GM03348 (cell line): ENCODE data around the gene MYO1C.
A peak's percentile ranks its signal among the peaks of the same experiment; 100 is the strongest.
"Not testable (repeated sequence)": the region's sequence is repeated elsewhere in the genome, so short reads cannot be mapped to it uniquely, and the experiment has no call there.

Experiments
- DNase-seq: peaks from one replicate; pipeline ENCODE4 v3.0.0; 2012; ENCODE audit warnings: low spot score

Gene MYO1C

DNA sequence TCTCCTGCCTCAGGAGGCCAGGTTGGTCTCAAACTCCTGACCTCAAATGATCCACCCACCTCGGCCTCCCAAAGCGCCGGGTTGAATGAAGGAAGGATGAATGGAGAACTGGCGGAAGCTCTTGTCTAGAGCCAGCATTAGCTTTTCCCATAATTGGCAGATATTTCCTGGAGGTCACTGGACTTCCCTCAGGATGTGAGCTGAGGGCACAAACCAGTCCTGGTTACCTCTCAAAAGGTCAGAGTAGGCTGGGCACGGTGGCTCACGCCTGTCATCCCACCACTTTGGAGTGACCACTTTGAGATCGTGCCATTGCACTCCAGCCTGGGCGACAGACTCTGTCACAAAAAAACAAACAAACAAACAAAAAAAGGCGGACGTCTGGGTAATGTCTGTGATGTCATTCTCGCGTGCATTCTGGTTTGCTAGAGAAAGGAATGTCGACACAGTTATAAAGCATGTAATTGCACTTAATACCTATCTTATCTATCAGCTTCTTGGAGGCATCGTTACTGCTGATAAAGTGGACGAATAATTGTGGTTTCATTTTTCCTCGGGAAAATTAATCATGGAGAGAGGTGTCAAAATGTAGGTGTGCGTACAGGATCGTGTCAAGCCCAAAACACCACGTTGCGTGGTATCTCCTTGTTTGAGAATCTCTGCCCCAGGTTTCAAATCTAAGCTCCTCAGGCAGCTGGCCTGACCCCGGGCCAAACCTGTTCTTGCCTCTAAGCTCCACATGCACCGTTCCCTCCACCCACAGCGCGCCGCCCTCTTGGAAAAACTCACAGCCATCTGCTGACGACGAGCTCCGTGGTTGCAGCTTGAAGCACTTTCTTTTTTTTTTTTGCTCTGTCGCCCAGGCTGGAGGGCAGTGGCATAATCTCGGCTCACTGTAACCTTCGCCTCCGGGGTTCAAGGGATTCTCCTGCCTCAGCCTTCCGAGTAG, 30.0 kb downstream of the MYO1C start:
- DNase-seq = no peak

DNA sequence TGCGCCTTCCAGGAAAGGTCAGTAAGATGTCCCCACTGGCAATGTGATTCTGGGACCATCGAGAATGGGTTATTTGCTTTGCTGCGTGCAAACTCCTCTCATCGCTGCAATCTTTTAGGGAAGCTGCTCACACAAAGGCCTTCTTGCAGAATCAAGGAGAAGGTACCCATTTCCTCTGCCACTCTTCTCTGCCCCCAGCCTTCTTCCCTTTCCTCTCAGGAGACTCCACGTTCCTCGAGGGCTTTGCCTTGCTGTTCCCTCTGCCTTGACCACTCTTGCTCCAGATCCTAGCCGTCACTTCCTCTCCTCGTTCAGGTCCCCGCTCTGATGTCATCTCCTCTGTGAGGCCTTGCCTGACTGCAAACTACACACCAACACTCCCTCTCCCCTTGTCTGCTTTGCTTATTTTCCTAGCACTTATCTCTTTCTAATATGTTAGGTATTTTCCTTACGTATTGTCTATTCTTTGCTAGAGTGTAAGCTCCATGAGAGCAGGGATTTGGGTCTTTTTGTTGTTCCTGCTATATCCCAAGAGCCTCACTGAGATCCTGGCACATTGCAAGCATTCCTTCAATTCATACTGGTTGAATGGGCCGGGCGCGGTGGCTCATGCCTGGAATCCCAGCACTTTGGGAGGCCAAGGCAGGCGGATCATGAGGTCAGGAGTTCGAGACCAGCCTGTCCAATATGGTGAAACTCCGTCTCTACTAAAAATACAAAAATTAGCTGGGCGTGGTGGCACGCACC, 31.1 kb downstream of the MYO1C start:
- DNase-seq = no peak

DNA sequence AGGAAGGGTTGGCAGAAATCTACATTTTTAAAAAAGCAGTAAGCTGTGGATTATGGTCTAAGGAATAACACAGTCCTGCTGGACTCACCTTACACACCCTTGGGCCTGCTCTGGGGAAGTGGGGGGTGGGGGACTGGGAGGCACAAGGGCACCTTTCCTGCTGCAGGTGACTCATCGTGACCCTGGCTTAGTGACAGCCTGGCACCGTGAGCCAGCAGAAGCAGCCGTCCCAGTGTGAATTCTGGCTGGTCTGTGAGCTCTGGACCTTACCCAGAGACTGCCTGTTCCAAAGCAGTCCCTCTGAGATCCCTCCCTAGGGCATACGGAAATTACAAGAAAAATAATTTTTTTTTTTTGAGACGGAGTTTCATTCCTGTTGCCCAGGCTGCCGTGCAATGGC, 32.3 kb downstream of the MYO1C start:
- DNase-seq = peak; percentile 39

GRCh38 chr17:1455797-1456599, 36.5 kb downstream of the MYO1C start, which contains the start of gene CRK:
TSS of gene CRK (minus strand) at chr17:1456232. CDS start at chr17:1456117, 115 bp downstream.
- peak; percentile 100 for DNase-seq

DNA sequence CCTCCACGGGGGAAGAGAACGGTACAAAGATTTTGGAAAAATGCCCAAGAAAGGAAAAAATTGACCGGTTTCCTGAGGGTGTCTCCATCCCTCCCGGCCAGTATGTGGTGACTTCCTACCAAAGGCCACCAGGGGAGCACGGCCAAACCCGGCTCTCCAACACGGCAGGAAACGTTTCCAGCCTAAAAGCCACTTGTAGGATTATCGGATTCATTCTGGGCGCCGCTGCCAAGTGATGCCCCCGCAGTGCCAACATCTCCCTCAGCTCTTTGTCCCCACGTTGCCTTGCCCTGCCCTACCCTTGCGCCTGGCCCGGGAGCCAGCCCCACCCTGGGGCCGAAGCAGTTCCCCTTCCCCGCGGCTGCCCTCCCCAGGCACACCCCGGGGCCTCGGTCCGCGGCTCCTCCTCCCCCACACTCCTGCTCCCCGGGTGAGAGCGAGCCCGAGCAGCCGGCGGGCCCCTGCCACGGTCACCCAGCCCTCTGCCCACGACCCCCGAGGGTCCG, 37.1 kb downstream of the MYO1C start:
- DNase-seq = peak; percentile 86

DNA sequence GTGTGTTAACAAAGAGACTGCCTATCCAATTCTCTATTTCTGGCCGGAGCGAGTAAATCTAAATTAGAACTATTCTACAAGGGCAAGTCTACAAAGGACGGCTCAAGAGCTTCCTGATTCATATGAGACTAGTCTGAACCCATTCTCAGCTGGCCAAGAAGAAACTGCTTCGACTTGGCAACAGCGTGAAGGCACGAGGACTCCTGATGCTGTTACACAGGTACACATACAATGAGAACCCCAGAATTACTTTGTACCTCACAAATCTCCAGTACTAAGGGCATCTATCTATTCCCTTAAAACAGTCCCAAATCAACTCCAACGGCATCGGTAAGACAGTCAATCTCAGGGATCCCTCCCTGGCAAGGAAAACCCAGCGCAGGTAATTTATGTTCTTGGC, 37.9 kb downstream of the MYO1C start:
- DNase-seq = no peak

- DNase-seq = not testable (repeated sequence)
Observed at GRCh38 chr17:1453694-1454093, 38.8 kb downstream of the MYO1C start.

GRCh38 chr17:1452836-1453235, 39.6 kb downstream of the MYO1C start:
- no peak for DNase-seq

DNA sequence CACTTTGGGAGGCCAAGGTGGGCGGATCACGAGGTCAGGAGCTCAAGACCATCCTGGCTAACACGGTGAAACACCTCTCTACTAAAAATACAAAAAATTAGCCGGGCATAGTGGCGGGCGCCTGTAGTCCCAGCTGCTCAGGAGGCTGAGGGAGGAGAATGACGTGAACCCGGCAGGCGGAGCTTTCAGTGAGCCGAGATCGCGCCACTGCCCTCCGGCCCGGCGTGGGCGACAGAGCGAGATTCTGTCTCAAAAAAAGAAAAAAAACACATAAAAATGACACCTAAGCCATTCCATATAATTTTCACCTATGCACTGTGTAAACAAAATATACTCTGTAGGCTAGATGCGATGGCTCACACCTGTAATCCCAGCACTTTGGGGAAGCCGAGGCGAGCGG, 42.2 kb downstream of the MYO1C start:
- not testable (repeated sequence) for DNase-seq

DNA sequence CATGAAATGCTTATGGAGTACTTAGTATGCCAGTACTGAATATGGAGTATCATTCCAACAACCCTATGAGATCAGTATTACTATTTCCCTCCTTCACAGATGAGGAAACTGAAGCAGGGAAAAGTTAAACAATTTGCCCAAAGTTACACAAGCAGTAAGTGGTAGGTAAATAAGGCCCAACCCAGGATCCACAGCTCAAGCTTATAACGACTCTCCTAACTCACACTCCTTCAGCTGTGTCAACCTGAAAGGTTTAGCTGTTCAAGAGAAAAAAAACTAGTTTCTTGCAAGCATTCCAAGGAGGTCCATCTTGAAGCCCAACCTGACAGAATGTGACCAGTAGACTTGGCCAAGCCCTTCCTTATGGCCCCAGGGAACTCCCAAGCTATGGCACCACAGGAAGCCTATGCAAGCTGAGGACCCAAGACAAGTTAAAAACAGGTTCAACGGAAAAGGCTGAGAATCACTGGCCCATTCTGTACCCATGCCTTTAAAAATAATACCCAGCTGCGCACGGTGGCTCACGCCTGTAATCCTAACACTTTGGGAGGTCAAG, 43.0 kb downstream of the MYO1C start:
- no peak for DNase-seq

DNA sequence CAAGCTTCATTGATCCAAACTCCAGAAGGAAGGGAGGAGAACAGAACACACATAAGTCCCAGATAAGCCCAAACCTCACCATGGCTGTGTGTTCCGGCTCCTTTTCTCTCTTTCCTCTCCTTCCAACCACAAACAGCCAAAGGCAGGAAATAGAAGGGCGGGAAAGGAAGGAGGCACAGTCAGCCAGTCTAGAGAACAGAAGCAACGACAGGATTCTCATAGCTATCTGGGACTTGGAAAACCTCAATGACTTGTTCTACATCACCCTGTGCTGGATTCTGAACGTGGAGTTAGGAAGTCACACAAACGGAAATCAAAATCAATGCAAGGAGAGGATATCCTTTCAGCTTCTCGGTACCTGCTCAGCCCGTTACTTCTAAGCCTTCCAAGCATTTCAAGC, 45.4 kb downstream of the MYO1C start:
- no peak for DNase-seq

- no peak for DNase-seq
Observed at GRCh38 chr17:1446201-1446600, 46.3 kb downstream of the MYO1C start.

GRCh38 chr17:1445695-1446094, 46.8 kb downstream of the MYO1C start:
- not testable (repeated sequence) for DNase-seq

DNA sequence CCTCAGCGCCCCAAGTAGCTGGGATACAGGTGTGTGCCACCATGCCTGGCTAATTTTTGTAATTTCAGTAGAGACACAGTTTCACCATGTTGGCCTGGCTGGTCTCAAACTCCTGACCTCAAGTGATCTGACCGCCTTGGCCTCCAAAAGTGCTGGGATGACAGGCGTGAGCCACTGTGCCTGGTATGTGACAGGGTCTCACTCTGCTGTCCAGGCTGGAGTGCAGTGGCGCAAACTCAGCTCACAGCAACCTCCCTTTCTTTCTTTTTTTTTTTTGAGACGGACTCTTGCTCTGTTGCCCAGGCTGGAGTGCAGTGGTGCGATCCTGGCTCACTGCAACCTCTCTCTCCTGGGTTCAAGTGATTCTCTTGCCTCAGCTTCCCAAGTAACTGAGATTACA, 49.8 kb downstream of the MYO1C start:
- not testable (repeated sequence) for DNase-seq

DNA sequence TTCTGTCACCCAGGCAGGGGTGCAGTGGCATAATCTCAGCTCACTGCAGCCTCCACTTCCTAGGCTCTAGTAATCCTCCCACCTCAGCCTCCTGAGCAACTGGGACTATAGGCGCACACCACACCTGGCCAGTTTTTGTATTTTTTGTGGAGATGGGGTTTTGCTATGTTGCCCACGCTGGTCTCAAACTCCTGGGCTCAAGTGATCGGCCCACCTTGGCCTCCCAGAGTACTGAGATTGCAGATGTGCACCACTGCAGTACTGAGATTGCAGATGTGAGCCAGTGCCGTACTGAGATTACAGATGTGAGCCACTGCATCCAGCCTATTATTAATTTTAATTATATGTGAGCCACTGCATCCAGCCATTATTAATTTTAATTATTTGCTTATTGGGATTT, 50.3 kb downstream of the MYO1C start:
- DNase-seq = no peak

DNA sequence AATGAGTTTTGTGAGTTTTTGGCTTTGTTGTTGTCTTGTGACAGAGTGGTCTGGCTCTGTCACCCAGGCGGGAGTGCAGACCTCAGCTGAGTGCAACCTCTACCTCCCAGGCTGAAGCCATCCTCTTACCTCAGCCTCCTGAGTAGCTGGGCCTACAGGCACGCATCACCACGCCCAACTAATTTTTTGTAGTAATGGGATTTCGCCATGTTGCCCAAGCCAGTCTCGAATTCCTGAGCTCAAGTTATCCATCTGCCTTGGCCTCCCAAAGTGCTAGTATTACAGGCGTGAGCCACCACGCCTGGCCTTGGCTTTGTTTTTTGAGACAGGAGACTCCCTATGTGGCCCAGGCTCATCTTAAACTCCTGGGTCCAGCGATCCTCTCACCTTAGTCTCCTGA, 51.6 kb downstream of the MYO1C start:
- no peak for DNase-seq

GRCh38 chr17:1438593-1439083, 53.8 kb downstream of the MYO1C start:
- DNase-seq = peak; percentile 33

- no peak for DNase-seq
Observed at GRCh38 chr17:1435326-1435725, 57.2 kb downstream of the MYO1C start.

DNA sequence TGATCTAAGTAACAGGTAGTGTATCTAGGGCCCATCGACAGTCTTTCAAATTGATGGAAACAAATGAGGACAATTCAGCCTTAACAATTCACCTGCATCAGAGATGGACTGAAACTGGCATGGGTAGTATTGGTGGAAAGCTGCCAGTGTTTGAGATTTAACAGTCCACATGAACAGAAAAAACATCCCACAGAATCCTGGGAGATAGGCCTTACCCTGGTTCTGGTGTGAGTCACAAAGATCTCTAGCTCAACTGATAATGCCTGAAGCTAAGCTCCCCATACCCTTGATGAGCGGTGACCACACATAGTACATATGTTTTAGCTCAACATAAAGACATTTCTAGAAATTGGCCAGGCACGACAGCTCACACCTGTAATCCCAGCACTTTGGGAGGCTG, 58.3 kb downstream of the MYO1C start:
- DNase-seq = no peak

GRCh38 chr17:1431631-1432104, 60.8 kb downstream of the MYO1C start:
- DNase-seq = no peak

DNA sequence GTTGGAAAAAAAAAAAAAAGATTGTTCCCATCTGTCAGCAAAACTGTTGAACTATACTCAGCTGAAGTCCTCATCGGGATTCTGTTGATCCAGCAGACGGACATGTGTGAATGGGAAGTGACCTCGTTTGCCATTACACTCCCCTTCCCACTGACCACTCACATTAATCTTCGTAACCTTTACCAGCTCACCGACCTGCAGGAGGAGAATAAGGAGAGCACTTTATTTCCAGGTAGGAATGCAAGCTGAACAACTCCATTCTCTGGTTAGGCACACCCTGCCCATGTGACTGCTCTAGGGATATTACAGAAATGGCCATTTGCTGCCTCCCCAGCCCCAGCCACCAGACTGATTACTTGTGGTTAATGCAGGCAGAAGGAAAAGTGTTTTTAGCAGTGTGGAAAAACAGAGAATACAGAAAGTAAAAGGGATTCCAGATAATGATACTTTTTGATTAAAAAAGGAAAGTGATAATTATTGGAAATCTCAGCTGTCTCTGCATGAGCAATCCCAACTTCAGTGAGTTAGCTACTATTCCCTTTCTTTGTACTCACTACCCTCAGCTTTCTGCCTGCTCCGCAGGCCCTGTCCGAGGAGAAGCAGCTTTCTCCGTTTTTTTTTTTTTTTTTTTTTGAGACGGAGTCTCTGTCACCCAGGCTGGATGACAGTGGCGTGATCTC, 68.9 kb downstream of the MYO1C start:
- DNase-seq = no peak
